ENCODE measurements around the gene NPAS3. TPM values are rescaled to one million over a fixed set of nuclear protein-coding genes. Genes with fewer than 3 reads are reported as not detected.

The NPAS3 gene
- total and polyA plus RNA-seq, 8 donors, result 0.09 to 0.79 (median 0.56) TPM

GRCh38 chr14:33309106-33309505 is 370.4 kb downstream of the NPAS3 start:
- no peaks in the 10 kb centered on the region for H3K36me3 ChIP-seq
- H3K9me3 ChIP-seq, result no peaks in the 10 kb centered on the region
- H3K4me3 ChIP-seq, result no peak overlapping the region
- no peak for TF ChIP-seq CTCF (IDR thresholded peaks at IDR 0.05)
- H3K27ac ChIP-seq, result no peak overlapping the region
- intact Hi-C loops (cut with DNase I), result no loop called here
- H3K27me3 ChIP-seq, result no peaks in the 10 kb centered on the region
- H3K4me1 ChIP-seq, result peaks cover 0 to 3% of the 10 kb centered on the region in 2 donors
- DNase-seq, result no peak
- no peak for ATAC-seq

DNA sequence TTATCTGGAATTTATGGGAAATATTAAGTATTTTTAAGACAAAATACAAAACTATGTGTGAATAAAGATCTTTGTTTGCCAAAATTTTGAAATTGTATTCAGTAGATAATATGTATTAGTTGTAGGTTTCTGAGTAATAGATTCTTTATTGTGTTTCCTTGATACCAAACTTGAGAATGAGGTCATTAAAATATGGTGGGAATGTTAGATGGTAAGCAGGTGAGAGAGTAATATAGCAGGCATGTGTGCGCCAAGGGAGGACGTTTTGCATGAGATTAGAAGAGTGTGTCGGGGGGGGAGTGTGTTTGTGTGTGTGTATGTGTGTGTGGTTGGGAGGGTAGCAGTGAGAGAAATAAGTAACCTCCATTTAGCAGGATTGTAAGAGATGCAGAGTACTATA is 376.5 kb downstream of the NPAS3 start:
- no peak overlapping the region for H3K27ac ChIP-seq
- no peaks in the 10 kb centered on the region for H3K9me3 ChIP-seq
- no peaks in the 10 kb centered on the region for H3K27me3 ChIP-seq
- intact Hi-C loops (cut with DNase I), result no loop called here
- no peaks in the 10 kb centered on the region for H3K36me3 ChIP-seq
- DNase-seq (no peak), ATAC-seq (no peak)
- H3K4me1 ChIP-seq, result no peaks in the 10 kb centered on the region
- no peak for TF ChIP-seq CTCF (IDR thresholded peaks at IDR 0.05)
- H3K4me3 ChIP-seq, result no peak overlapping the region

DNA sequence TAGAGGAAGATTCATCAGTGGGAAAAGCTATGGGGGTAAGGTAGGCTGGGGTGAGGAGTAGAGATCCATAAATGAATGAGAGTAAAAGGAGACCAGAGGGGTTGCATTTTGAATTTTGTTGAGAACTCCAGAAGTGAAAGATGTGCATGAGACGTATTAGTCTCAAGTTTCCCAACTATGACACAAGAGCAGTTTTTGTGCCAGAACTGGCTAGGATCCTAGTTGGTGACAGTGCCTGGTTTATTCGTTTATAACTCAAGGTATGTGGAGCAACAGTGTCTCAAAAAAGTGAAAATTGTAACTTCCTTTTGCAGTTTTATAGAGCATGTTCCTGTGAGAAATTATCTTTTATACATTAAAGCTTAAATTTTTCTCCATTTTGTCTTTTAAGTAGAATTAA is 377.0 kb downstream of the NPAS3 start:
- H3K27me3 ChIP-seq, result no peaks in the 10 kb centered on the region
- no peak overlapping the region for H3K27ac ChIP-seq
- TF ChIP-seq CTCF (IDR thresholded peaks at IDR 0.05), result no peak
- no peaks in the 10 kb centered on the region for H3K36me3 ChIP-seq
- H3K4me3 ChIP-seq, result no peak overlapping the region
- DNase-seq, result no peak
- H3K4me1 ChIP-seq, result no peaks in the 10 kb centered on the region
- no peak for ATAC-seq
- no peaks in the 10 kb centered on the region for H3K9me3 ChIP-seq
- intact Hi-C loops (cut with DNase I), result no loop called here

DNA sequence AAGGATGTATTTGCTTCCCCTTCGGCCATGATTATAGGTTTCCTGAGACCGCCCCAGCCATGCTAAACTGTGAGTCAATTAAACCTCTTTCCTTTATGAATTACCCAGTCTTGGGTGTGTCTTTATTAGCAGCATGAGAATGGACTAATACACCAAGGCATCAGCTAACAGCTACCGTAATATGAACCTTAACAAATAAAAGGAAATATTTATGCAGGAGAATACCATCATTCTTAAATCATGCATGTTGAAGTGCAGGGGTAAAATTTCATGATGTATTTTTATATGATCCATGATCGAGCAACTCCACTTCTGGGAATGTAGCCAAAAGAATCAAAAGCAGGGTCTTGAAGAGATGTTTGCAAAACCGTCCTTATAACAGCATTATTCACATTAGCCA is 379.0 kb downstream of the NPAS3 start:
- no peaks in the 10 kb centered on the region for H3K36me3 ChIP-seq
- no peak for DNase-seq

DNA sequence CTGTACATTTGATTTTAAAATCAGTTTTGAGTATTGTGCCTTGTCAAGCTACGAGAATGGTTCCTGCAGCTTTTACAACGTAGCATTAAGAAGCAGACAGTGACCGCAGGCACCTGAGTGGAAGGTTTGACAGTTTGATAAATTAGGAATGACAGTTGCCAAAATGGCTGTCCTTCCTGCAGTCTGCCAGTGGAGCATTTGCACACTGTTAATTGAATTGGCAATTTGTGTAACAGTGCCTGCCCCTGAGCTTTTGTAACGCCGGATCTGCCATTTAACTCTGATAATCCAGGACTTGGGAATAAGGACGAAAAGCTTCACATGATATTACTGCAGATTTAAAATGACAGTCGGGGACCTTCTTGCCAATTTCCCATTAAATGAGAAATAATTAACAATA is 385.3 kb downstream of the NPAS3 start:
- DNase-seq, result no peak
- no peak overlapping the region for H3K27ac ChIP-seq
- no peaks in the 10 kb centered on the region for H3K36me3 ChIP-seq
- no peaks in the 10 kb centered on the region for H3K4me1 ChIP-seq
- H3K4me3 ChIP-seq, result no peak overlapping the region
- no peak for ATAC-seq
- intact Hi-C loops (cut with DNase I), result no loop called here
- TF ChIP-seq CTCF (IDR thresholded peaks at IDR 0.05), result no peak
- H3K27me3 ChIP-seq, result no peaks in the 10 kb centered on the region
- no peaks in the 10 kb centered on the region for H3K9me3 ChIP-seq

More for the DNA sequence above, 379.0 kb downstream of the NPAS3 start:
- Histone ChIP-seq H3K27me3 (no peaks in the 10 kb centered on the region), H3K9me3 (no peaks in the 10 kb centered on the region), H3K4me1 (no peaks in the 10 kb centered on the region), H3K27ac (no peak overlapping the region), H3K4me3 (no peak overlapping the region)
- no peak for ATAC-seq
- TF ChIP-seq CTCF (IDR thresholded peaks at IDR 0.05), result no peak
- intact Hi-C loops (cut with DNase I), result no loop called here

Measured in left lung (tissue), 10 donors.